Body of pancreas (tissue), 4 donors: ENCODE data around the gene WNT9A. TPM values are rescaled to one million over a fixed set of nuclear protein-coding genes. Genes with fewer than 3 reads are reported as not detected.

Experiments used
- ATAC-seq: fragments of 150-250 bp; one replicate; pipeline ENCODE4 v1.9.1; 2016
- DNase-seq, 4 donors: peaks; one replicate each; pipeline ENCODE4 v3.0.0-alpha.2; 2019
- H3K27ac ChIP-seq, 4 donors: fragments of 200-600 bp; sonication (generic); 1 replicate in 3 of 4; 2 replicates in 1 of 4; pipeline versions ENCODE4 v1.5.1 to v1.6.1; 2016 to 2019; ENCODE audit warnings: mild to moderate bottlenecking in 1 of 4, mixed read lengths in 1 of 4, moderate library complexity in 1 of 4
- H3K27me3 ChIP-seq, 2 donors: fragments of 200-600 bp; sonication (generic); one replicate each; pipeline ENCODE4 v1.6.0; 2016; ENCODE audit warnings: mild to moderate bottlenecking in 1 of 2
- H3K36me3 ChIP-seq, 2 donors: fragments of 200-600 bp; sonication (generic); replicated peaks in 1 of 2; 2 replicates each; pipeline ENCODE4 v1.5.1; 2016; ENCODE audit warnings: low read depth in 2 of 2; ENCODE audit not compliant: insufficient read depth in 1 of 2
- H3K4me1 ChIP-seq: fragments of 200-600 bp; sonication (generic); one replicate; pipeline ENCODE4 v1.6.0; 2016
- H3K4me3 ChIP-seq, 2 donors: fragments of 200-600 bp; sonication (generic); 1 replicate in 1 of 2; 2 replicates in 1 of 2; pipeline ENCODE4 v1.5.1; 2016 to 2019
- H3K9me3 ChIP-seq, 3 donors: fragments of 200-600 bp; sonication (generic); 1 replicate in 2 of 3; 2 replicates in 1 of 3; pipeline ENCODE4 v1.5.1; 2016
- CTCF ChIP-seq, 7 experiments: fragments of 450-650 bp in 4 of 7; fragments of 200-600 bp in 3 of 7; sonication (generic) in 3 of 7; IDR thresholded peaks; one replicate each; pipeline ENCODE4 v1.5.1; 2016 to 2019; ENCODE audit warnings: antibody characterized with exemption in 7 of 7
- POLR2A ChIP-seq, 3 donors: fragments of 450-650 bp; IDR thresholded peaks; one replicate each; pipeline ENCODE4 v1.6.1; 2016; ENCODE audit warnings: antibody characterized with exemption in 3 of 3, mild to moderate bottlenecking in 2 of 3
- WGBS, 2 donors: methylation state at CpG; one replicate each; pipeline ENCODE4 v1.1.5; 2017; 5-methylcytosine and 5-hydroxymethylcytosine counted together
- intact Hi-C: fragments of 100-400 bp; cut with DNase I; formaldehyde crosslinking; loops from one replicate; pipeline ENCODE4 v1.15.1; 2023
- total RNA-seq, 2 donors: library from RNA; depleted of rRNA; stranded (reverse); fragments of >200 nt; gene quantifications; one replicate each; pipeline ENCODE4 v1.1.0, GENCODE V29; 2016

WNT9A gene
- total RNA-seq, 2 donors from 2014 or later: 0.66 to 2.1 TPM

DNA sequence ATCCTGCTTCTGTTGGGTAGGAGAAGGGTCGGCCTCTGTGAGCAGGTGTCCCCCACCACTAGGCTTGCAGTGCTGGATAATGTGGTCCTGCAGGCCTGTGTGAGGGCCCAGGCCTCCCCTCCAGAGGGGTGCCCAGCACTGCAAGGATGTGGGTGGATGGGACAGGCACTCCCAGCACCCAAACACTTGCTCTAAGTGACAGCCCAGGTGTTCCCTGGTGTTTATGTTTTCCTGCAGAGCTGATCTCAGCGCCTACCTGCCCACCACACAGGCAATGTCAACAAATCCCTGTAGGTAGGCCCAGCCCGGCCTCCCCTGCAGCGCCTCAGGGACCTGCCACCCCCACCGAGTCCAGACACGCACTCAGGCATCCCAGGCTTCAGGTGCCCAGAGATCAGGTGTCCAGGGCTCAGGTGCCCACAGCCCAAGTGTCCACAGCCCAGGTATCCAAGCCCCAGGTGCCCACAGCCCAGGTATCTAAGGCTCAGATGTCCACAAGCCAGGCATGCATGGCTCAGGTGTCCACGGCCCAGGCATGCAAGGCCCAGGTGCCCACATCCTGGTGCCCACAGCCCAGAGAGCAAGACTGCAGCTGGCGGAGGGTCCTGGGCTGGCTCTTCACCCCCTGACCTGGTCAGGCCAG, 59.2 kb downstream of the WNT9A start:
- no peaks in the 10 kb centered on the region for H3K9me3 ChIP-seq
- H3K27ac ChIP-seq: no peak overlapping the region
- no peaks in the 10 kb centered on the region for H3K27me3 ChIP-seq
- WGBS, 2 donors: 86 to 100% methylated on average over 1 to 8 of the region's 8 CpGs
- TF ChIP-seq POLR2A (IDR thresholded peaks at IDR 0.05): no peak
- TF ChIP-seq CTCF (IDR thresholded peaks at IDR 0.05): no peak
- intact Hi-C loops: no loop called here
- ATAC-seq (no peak), DNase-seq (peak in 2 of 4 donors; percentile 4 to 7)
- no peaks in the 10 kb centered on the region for H3K36me3 ChIP-seq
- no peak overlapping the region for H3K4me3 ChIP-seq
- peaks cover 13% of the 10 kb centered on the region for H3K4me1 ChIP-seq

DNA sequence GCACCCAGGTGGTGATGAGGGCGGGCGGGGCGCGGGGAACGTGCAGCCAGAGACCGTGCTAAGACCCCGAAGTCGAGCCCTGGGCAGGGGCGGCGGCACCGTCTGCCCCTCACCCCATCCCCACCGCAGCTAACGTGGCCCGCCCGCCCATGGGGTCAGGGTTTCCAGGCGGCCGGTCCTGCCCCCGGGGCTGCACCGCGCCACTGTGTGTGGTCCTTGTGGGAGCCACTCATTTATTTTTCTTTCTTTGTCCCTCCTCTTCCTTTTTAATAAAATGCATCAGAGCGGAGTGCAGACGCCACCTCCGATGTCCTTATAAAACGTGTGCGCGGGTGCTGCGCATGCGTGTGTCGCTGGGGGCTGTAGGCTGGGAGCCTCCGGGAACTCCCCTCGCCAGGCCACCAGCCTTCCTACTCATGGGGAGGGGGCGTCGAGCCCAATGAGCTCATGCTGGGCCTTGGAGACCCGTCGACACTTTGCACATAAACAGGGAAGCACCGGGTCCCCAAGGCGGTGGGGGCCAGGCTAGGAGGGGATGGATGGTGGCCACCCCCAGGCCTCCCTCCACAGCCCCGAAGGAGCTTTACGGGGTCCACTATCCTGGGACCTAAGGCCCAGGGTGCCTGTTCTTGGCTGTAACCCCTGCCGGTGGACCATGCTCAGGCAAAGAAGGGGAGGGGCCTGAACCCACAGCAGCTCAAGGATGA, 59.9 kb downstream of the WNT9A start:
- peaks cover 13% of the 10 kb centered on the region for H3K4me1 ChIP-seq
- DNase-seq (peak; percentile 9 to 32 (median 23)), ATAC-seq (peak; percentile 15)
- H3K27me3 ChIP-seq: no peaks in the 10 kb centered on the region
- TF ChIP-seq POLR2A (IDR thresholded peaks at IDR 0.05): no peak
- no peak for TF ChIP-seq CTCF (IDR thresholded peaks at IDR 0.05)
- no peaks in the 10 kb centered on the region for H3K9me3 ChIP-seq
- intact Hi-C loops: no loop called here
- H3K4me3 ChIP-seq: no peak overlapping the region
- H3K27ac ChIP-seq: peak overlapping the region in 1 of 4 donors; percentile 47
- H3K36me3 ChIP-seq: no peaks in the 10 kb centered on the region
- 54% methylated on average over 29 to 37 of the region's 40 CpGs for WGBS, 2 donors

- peak; percentile 31 for ATAC-seq
These were observed 60.6 kb downstream of the WNT9A start for GRCh38 chr1:227886993-227887696.

GRCh38 chr1:227886503-227886961, 61.2 kb downstream of the WNT9A start:
- no peak for ATAC-seq
- Histone ChIP-seq H3K4me3 (no peak overlapping the region), H3K4me1 (peaks cover 13% of the 10 kb centered on the region), H3K27me3 (no peaks in the 10 kb centered on the region), H3K36me3 (no peaks in the 10 kb centered on the region), H3K9me3 (no peaks in the 10 kb centered on the region), H3K27ac (no peak overlapping the region)
- WGBS, 2 donors: 29 to 36% methylated on average over 5 to 16 of the region's 18 CpGs
- TF ChIP-seq CTCF (IDR thresholded peaks at IDR 0.05): no peak
- no peak for TF ChIP-seq POLR2A (IDR thresholded peaks at IDR 0.05)
- peak in 1 of 4 donors; percentile 10 for DNase-seq
- intact Hi-C loops: no loop called here

More at GRCh38 chr1:227886993-227887696, 60.6 kb downstream of the WNT9A start:
- Histone ChIP-seq H3K9me3 (no peaks in the 10 kb centered on the region), H3K36me3 (no peaks in the 10 kb centered on the region), H3K27me3 (no peaks in the 10 kb centered on the region), H3K4me1 (peaks cover 13% of the 10 kb centered on the region), H3K4me3 (no peak overlapping the region), H3K27ac (peak overlapping the region in 2 of 4 donors; percentile 28 to 47)
- WGBS, 2 donors: 7 to 15% methylated on average over 15 to 28 of the region's 30 CpGs
- peak; percentile 12 to 32 (median 28) for DNase-seq
- intact Hi-C loops: no loop called here
- TF ChIP-seq CTCF (IDR thresholded peaks at IDR 0.05) (no peak), POLR2A (IDR thresholded peaks at IDR 0.05) (no peak)
